GM12892 (cell line): ENCODE data around the gene ZNF263.
"Not testable (repeated sequence)": the region's sequence is repeated elsewhere in the genome, so short reads cannot be mapped to it uniquely, and the experiment has no call there.

Source experiments
- DNase-seq: peaks from one replicate; pipeline ENCODE4 v3.0.0; 2011; ENCODE audit not compliant: insufficient read length
- FAIRE-seq: peaks from 2 replicates; lab custom pipeline; 2011; peaks lifted over from hg19 to GRCh38; lab: Jason Lieb, UNC
- POLR2A ChIP-seq: IDR thresholded peaks from 2 replicates; pipeline ENCODE4 v1.6.1; 2011; ENCODE audit warnings: low read depth, low read length, control low read depth
- POLR2AphosphoS5 ChIP-seq: IDR thresholded peaks from 2 replicates; pipeline ENCODE4 v1.6.1; 2011; ENCODE audit warnings: low read depth, low read length, control low read depth
- TAF1 ChIP-seq: IDR thresholded peaks from 2 replicates; pipeline ENCODE4 v1.6.1; 2011; ENCODE audit warnings: low read depth, mild to moderate bottlenecking, control low read depth, low read length, borderline replicate concordance

Gene ZNF263

DNA sequence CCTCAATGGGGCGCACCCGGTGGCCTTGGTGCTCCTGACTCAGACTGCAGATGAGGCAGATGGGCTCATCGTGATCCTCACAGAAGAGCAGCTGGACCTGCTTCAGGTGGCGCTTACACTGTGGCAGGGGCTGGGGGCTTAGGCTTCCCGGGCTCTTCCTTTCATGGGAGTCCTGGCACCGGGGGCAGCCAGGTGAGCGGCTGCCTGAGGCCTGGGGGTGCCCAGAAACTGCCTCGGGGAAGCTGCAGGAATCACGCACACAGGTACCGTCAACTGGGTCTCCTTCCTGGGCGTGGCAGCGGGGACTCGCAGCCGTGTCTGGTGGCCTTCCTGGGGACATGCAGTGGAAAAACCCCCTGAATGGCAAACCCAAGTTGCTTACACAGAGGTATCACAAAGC is 33.8 kb upstream of the ZNF263 start:
- DNase-seq (no peak), FAIRE-seq (no peak)
- no peak for TF ChIP-seq TAF1
- no peak for TF ChIP-seq POLR2AphosphoS5
- TF ChIP-seq POLR2A, result no peak

DNA sequence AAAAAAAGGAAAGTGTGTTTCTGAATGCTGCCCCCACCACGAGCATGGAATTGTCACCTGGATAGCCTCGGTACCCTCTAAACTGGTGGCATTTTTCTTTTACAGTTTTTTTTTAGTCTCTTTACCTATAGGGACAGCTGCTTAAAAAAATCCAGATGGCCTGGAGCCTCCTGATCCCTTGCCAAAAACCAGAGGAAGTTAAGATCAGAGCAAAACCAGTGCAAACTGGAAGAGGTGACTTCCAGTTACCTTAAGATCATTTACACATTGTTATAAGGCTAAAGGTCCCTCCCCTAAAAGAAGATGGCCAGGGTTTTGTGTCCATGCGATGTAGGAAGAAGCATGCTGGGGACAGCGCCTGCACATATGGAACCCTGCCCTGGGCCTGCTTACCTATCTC is 30.3 kb upstream of the ZNF263 start:
- DNase-seq (no peak), FAIRE-seq (no peak)
- TF ChIP-seq POLR2AphosphoS5 (no peak), TAF1 (no peak), POLR2A (no peak)

DNA sequence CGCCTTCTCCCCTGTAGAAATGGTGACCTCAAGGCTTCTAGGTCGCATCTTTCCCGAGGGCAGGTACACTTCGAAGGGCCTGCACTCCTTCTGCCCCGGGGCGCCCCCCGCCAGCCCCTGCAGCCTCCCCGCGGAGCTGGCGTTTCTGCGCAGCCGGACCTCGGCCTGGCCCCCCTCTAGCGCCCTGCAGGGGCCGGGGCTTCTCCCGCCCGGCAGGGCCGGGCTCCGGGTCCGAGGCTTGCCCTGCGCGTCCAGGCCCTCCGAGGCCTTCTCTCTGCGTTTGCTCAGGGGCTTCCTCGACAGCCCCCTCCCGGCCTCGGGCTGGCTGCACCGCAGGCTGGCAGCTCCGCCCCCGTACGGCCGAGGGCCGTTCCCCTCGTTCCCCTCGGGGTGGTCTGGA is 29.0 kb upstream of the ZNF263 start:
- DNase-seq, result no peak
- TF ChIP-seq POLR2A (no peak), TAF1 (no peak), POLR2AphosphoS5 (no peak)
- FAIRE-seq, result no peak

DNA sequence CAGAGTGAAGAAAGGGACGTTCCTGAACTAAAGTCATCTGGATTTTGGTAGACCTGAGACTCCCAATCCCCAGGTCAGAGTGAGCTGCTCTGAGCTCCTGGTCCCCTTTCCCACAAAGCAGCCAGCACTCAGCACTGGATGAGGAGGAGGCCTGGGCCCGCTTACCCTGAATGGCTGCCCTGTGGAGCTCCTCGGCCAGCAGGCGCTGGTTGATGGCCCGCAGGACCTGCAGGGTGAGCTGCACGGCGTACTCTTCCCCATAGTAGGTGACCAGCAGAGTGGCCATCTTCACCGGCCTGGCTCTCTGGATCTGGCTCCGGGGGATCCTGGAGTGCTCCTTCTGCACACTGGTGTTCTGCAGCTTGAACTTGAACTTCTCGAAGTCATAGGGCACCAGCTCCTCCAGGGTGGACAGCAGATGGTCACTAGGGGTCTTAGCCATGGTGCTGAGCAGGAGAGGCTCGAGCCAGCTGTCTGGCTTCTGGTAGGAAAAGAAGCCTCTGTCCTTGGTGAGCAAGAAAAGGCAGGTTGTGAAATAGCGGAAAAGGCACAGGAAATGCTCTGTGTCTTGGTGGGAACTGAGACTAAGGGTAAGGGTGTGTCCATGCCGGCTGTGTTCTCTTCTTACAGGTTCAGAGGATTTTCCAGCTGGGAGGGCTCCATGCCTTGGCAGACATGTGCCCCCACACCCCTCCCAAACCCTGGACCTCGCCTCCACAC is 27.0 kb upstream of the ZNF263 start, which contains the start of gene MEFV:
MEFV (minus strand) TSS at position 488 of the 720 bp plus-strand sequence; CDS start at position 442, 46 bp downstream.
- DNase-seq (no peak), FAIRE-seq (no peak)
- TF ChIP-seq TAF1, result no peak
- TF ChIP-seq POLR2AphosphoS5, result no peak
- TF ChIP-seq POLR2A, result no peak

DNA sequence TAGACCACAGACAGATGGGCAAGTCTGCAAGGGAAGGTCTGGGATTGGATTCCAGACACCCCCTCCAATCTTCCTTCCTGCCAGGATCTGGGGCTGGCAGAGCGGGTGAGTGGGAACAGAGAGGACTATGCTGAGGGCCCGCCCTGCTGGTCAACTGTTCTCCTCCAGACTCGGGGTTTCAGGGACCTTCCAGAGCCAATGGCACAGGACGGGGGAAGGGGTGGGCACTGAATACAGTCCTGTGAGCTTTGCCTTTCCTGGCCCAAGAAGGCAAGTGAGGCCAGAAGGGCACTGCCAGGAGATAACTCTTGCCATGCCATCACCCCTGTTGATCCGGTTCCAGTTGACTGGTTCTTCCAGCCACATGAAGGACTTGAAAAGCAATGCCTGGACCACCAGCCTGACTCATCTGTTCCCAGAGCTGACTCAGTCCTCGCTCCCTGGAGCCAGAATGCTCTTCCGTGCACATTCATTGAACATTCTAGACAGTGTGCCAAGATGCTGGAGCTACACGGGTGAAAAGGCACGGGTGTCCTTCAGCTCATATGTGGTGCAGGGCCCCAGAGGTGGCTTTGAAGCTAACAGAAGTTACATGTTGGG is 26.3 kb upstream of the ZNF263 start:
- no peak for FAIRE-seq
- DNase-seq, result no peak
- TF ChIP-seq TAF1 (no peak), POLR2AphosphoS5 (no peak)

GRCh38 chr16:3259836-3260235 is 23.5 kb upstream of the ZNF263 start:
- FAIRE-seq (no peak), DNase-seq (no peak)
- TF ChIP-seq TAF1 (no peak), POLR2A (no peak), POLR2AphosphoS5 (no peak)

- DNase-seq (no peak), FAIRE-seq (no peak)
- TF ChIP-seq POLR2AphosphoS5 (no peak), TAF1 (no peak), POLR2A (no peak)
Measured at GRCh38 chr16:3262517-3262916, 20.8 kb upstream of the ZNF263 start.

GRCh38 chr16:3264137-3265036 is 18.9 kb upstream of the ZNF263 start:
- TF ChIP-seq POLR2A (peak; percentile 82), TAF1 (no peak), POLR2AphosphoS5 (peak; percentile 73)
- FAIRE-seq (peak; percentile 96), DNase-seq (peak; percentile 92)

- no peak for FAIRE-seq
- TF ChIP-seq POLR2A (no peak), POLR2AphosphoS5 (no peak), TAF1 (no peak)
- DNase-seq, result no peak
Measured at GRCh38 chr16:3266873-3267537, 16.3 kb upstream of the ZNF263 start.

- FAIRE-seq, result no peak
- DNase-seq, result no peak
- TF ChIP-seq POLR2AphosphoS5, result no peak
- no peak for TF ChIP-seq POLR2A
- no peak for TF ChIP-seq TAF1
Measured at GRCh38 chr16:3268294-3268693, 15.0 kb upstream of the ZNF263 start.

- DNase-seq, FAIRE-seq: not testable (repeated sequence)
Measured at GRCh38 chr16:3270718-3271117, 12.6 kb upstream of the ZNF263 start.

GRCh38 chr16:3271281-3271680 is 12.0 kb upstream of the ZNF263 start:
- FAIRE-seq, DNase-seq: not testable (repeated sequence)
